GM23338 (cell line): ENCODE data around the gene DCP1B.

Source experiments
- EZH2 ChIP-seq: fragments of 200-600 bp; sonication (generic); IDR thresholded peaks from one replicate; pipeline ENCODE4 v1.8.0; 2017; ENCODE audit warnings: antibody characterized with exemption, mild to moderate bottlenecking, low read depth; ENCODE audit not compliant: unreplicated experiment
- NANOG ChIP-seq: IDR thresholded peaks from 2 replicates; pipeline ENCODE4 v1.6.1; 2016; ENCODE audit warnings: antibody characterized with exemption, borderline replicate concordance
- POLR2AphosphoS5 ChIP-seq: IDR thresholded peaks from 2 replicates; pipeline ENCODE4 v1.6.1; 2016; ENCODE audit warnings: antibody characterized with exemption, low read depth
- TF ChIP-seq, protein P1 (sequence below), 2 experiments: fragments of 200-600 bp in 1 of 2; sonication (generic) in 1 of 2; conservative IDR thresholded peaks; 2 replicates each; pipeline versions ENCODE4 v1.5.1 to v1.6.1; 2016 to 2017; ENCODE audit warnings: antibody characterized with exemption in 2 of 2, low read depth in 2 of 2, mild to moderate bottlenecking in 2 of 2, moderate library complexity in 1 of 2

DNA sequence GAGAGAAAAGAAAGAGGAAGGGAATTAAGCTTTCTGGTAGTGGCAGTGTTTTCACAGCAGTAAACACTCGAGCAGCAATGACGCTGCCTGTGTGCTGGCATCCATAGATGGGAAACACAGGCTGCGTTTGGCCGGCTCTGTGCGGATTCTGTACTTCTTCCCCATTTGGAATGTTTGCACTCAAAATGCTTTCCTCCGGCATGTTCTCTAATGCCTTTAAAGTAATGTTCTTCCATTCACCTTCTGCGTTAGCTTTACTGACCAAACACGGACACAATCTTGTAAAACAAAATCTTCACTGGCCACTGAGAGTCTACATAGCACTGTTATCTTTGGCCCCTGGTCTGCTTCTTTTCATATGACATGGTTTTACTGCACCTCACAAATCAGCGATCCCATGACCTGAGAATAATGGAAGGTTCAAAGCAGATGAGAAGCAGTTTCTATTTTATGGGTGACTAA, 31.4 kb downstream of the DCP1B start:
- TF ChIP-seq EZH2 (no peak), POLR2AphosphoS5 (no peak), NANOG (no peak)
- TF ChIP-seq, protein P1, sequence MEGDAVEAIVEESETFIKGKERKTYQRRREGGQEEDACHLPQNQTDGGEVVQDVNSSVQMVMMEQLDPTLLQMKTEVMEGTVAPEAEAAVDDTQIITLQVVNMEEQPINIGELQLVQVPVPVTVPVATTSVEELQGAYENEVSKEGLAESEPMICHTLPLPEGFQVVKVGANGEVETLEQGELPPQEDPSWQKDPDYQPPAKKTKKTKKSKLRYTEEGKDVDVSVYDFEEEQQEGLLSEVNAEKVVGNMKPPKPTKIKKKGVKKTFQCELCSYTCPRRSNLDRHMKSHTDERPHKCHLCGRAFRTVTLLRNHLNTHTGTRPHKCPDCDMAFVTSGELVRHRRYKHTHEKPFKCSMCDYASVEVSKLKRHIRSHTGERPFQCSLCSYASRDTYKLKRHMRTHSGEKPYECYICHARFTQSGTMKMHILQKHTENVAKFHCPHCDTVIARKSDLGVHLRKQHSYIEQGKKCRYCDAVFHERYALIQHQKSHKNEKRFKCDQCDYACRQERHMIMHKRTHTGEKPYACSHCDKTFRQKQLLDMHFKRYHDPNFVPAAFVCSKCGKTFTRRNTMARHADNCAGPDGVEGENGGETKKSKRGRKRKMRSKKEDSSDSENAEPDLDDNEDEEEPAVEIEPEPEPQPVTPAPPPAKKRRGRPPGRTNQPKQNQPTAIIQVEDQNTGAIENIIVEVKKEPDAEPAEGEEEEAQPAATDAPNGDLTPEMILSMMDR (conservative IDR thresholded peaks at IDR 0.05; ENCODE audit: low read depth in 2 of 2): no peak
